ENCODE data around the gene ACOX1. TPM values are rescaled to one million over a fixed set of nuclear protein-coding genes. Genes with fewer than 3 reads are reported as not detected.
A peak's percentile ranks its signal among the peaks of the same experiment; 100 is the strongest.

The ACOX1 gene
- total and polyA plus RNA-seq, 2 of the 13 experiments (the other 11 are each of a cell fraction or from before 2014, with no cell fraction given) = 86.4 to 120 TPM

DNA sequence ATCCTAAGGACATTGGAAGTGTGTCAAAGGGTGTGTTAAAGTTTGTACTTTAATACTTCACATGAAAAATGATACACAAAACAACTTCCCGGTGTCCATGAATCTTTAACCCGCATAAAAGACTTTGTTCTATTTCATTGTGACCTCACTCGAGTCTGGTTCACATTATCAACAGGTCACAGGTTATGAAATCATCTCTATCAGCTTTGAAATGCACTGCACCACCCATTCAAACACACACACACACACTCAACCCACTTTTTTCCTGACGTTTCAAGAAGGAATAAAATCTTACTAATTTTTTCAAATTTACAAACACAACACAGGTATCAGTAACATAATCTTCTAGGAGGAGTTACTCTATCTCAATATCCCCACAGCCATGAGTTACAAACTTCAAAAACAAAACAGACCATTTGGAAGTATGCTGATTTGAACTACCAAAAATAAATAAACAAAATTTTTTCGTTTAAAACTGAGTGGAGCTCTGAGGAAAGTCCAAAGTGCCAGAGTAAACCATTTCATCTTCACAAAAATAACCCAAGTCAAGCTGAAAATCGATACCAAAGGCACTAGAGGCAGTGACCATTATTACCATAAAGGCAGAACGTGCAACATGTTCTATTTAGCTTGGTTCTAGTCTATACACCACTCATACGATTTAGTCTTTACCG is 2.7 kb downstream of the ACOX1 start (continued):
- TF ChIP-seq, protein P1, sequence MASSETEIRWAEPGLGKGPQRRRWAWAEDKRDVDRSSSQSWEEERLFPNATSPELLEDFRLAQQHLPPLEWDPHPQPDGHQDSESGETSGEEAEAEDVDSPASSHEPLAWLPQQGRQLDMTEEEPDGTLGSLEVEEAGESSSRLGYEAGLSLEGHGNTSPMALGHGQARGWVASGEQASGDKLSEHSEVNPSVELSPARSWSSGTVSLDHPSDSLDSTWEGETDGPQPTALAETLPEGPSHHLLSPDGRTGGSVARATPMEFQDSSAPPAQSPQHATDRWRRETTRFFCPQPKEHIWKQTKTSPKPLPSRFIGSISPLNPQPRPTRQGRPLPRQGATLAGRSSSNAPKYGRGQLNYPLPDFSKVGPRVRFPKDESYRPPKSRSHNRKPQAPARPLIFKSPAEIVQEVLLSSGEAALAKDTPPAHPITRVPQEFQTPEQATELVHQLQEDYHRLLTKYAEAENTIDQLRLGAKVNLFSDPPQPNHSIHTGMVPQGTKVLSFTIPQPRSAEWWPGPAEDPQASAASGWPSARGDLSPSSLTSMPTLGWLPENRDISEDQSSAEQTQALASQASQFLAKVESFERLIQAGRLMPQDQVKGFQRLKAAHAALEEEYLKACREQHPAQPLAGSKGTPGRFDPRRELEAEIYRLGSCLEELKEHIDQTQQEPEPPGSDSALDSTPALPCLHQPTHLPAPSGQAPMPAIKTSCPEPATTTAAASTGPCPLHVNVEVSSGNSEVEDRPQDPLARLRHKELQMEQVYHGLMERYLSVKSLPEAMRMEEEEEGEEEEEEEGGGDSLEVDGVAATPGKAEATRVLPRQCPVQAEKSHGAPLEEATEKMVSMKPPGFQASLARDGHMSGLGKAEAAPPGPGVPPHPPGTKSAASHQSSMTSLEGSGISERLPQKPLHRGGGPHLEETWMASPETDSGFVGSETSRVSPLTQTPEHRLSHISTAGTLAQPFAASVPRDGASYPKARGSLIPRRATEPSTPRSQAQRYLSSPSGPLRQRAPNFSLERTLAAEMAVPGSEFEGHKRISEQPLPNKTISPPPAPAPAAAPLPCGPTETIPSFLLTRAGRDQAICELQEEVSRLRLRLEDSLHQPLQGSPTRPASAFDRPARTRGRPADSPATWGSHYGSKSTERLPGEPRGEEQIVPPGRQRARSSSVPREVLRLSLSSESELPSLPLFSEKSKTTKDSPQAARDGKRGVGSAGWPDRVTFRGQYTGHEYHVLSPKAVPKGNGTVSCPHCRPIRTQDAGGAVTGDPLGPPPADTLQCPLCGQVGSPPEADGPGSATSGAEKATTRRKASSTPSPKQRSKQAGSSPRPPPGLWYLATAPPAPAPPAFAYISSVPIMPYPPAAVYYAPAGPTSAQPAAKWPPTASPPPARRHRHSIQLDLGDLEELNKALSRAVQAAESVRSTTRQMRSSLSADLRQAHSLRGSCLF (CRISPR knock-in tag; IDR thresholded peaks at IDR 0.05; ENCODE audit: borderline replicate concordance) = no peak
- TF ChIP-seq MED13 (CRISPR knock-in tag; IDR thresholded peaks at IDR 0.05) (no peak), NKX3-1 (CRISPR knock-in tag; IDR thresholded peaks at IDR 0.05) (no peak), DPF2 (CRISPR knock-in tag; IDR thresholded peaks at IDR 0.05; ENCODE audit: borderline replicate concordance, low read depth) (peak; percentile 68; the same call in 1 of the 2 replicates), RBFOX2 (IDR thresholded peaks at IDR 0.05; ENCODE audit: low read depth, low read length) (peak; percentile 27; the same call in 1 of the 2 replicates), FIP1L1 (IDR thresholded peaks at IDR 0.05; ENCODE audit: borderline replicate concordance, insufficient read depth, low read depth, low read length) (no peak), SKI (IDR thresholded peaks at IDR 0.05; ENCODE audit: partially characterized antibody) (peak; percentile 75), SOX6 (IDR thresholded peaks at IDR 0.05) (no peak), SOX6 (CRISPR knock-in tag; IDR thresholded peaks at IDR 0.05) (peak; percentile 92), ZFY (CRISPR knock-in tag; IDR thresholded peaks at IDR 0.05) (no peak; the same call in none of the 2 replicates), NR2C2 (CRISPR knock-in tag; IDR thresholded peaks at IDR 0.05; ENCODE audit: borderline replicate concordance) (peak; percentile 80; the same call in 1 of the 2 replicates), ZNF816 (CRISPR knock-in tag; IDR thresholded peaks at IDR 0.05; ENCODE audit: borderline replicate concordance) (0 out of 2 replicates have a peak, but pooled peaks have one; percentile 82), TBX3 (IDR thresholded peaks at IDR 0.05; ENCODE audit: borderline replicate concordance) (no peak), TEAD3 (CRISPR knock-in tag; optimal IDR thresholded peaks at IDR 0.05; ENCODE audit: borderline replicate concordance) (peak; percentile 6)
- TF ChIP-seq, protein P2, sequence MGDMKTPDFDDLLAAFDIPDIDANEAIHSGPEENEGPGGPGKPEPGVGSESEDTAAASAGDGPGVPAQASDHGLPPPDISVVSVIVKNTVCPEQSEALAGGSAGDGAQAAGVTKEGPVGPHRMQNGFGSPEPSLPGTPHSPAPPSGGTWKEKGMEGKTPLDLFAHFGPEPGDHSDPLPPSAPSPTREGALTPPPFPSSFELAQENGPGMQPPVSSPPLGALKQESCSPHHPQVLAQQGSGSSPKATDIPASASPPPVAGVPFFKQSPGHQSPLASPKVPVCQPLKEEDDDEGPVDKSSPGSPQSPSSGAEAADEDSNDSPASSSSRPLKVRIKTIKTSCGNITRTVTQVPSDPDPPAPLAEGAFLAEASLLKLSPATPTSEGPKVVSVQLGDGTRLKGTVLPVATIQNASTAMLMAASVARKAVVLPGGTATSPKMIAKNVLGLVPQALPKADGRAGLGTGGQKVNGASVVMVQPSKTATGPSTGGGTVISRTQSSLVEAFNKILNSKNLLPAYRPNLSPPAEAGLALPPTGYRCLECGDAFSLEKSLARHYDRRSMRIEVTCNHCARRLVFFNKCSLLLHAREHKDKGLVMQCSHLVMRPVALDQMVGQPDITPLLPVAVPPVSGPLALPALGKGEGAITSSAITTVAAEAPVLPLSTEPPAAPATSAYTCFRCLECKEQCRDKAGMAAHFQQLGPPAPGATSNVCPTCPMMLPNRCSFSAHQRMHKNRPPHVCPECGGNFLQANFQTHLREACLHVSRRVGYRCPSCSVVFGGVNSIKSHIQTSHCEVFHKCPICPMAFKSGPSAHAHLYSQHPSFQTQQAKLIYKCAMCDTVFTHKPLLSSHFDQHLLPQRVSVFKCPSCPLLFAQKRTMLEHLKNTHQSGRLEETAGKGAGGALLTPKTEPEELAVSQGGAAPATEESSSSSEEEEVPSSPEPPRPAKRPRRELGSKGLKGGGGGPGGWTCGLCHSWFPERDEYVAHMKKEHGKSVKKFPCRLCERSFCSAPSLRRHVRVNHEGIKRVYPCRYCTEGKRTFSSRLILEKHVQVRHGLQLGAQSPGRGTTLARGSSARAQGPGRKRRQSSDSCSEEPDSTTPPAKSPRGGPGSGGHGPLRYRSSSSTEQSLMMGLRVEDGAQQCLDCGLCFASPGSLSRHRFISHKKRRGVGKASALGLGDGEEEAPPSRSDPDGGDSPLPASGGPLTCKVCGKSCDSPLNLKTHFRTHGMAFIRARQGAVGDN (CRISPR knock-in tag; IDR thresholded peaks at IDR 0.05) = no peak
- TF ChIP-seq, protein P3, sequence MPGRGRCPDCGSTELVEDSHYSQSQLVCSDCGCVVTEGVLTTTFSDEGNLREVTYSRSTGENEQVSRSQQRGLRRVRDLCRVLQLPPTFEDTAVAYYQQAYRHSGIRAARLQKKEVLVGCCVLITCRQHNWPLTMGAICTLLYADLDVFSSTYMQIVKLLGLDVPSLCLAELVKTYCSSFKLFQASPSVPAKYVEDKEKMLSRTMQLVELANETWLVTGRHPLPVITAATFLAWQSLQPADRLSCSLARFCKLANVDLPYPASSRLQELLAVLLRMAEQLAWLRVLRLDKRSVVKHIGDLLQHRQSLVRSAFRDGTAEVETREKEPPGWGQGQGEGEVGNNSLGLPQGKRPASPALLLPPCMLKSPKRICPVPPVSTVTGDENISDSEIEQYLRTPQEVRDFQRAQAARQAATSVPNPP (CRISPR knock-in tag; IDR thresholded peaks at IDR 0.05) = peak; percentile 41; the same call in 1 of the 2 replicates
